ENCODE measurements around the gene TMEM135. TPM values are rescaled to one million over a fixed set of nuclear protein-coding genes. Genes with fewer than 3 reads are reported as not detected.

TMEM135 gene
- total and polyA plus RNA-seq, 2 experiments from 2014 or later, result 11.0 to 11.9 TPM

GRCh38 chr11:87110443-87111131 is 72.9 kb downstream of the TMEM135 start:
- WGBS, 2 experiments (ENCODE audit: low coverage in 1 of 2, low lambda C conversion rate in 2 of 2, missing lambda C conversion rate in 2 of 2), result 65% methylated on average over 3 of the region's 3 CpGs
- 0 out of 2 replicates have a peak, but pooled peaks cover 4% of the 10 kb centered on the region for H3K4me1 ChIP-seq (ENCODE audit: insufficient read depth)
- in situ Hi-C loops (cut with MboI), result no loop called here

DNA sequence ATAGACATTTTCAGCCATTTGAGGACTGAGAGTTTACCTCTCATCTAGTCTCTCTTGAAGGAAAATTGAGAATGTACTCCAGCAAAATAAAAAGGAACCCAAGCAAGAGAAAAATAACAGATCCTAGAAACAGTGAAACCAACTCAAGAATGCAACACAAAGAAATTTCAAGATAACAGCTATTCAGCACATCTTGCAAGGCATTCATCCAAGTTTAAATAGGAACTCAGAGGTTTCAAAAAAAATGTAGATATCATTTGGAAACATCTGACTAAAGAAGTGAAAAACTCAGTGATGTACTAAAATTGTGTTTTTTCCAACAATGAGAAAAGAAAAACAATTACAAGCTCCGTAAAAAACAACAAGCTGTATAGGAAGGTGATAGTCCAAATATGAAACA is 76.4 kb downstream of the TMEM135 start:
- Histone ChIP-seq H3K27ac (no peak overlapping the region), H3K4me3 (no peak overlapping the region), H2AFZ (no peak overlapping the region), H3K4me1 (ENCODE audit: insufficient read depth) (0 out of 2 replicates have a peak, but pooled peaks cover 4% of the 10 kb centered on the region), H3K27me3 (replicated peaks; ENCODE audit: insufficient read depth) (no peaks in the 10 kb centered on the region), H3K9me3 (ENCODE audit: low read depth) (no peaks in the 10 kb centered on the region), H3K4me2 (ENCODE audit: unreplicated experiment) (no peak overlapping the region), H3K36me3 (ENCODE audit: low read depth) (no peaks in the 10 kb centered on the region), H3F3A (ENCODE audit: insufficient read depth) (peaks cover 7% of the 10 kb centered on the region; the same call in 1 of the 2 replicates), H4K20me1 (ENCODE audit: insufficient read depth) (no peaks in the 10 kb centered on the region), H3K9me2 (ENCODE audit: insufficient read depth) (no peaks in the 10 kb centered on the region), H3K9ac (no peak overlapping the region), H3K79me2 (ENCODE audit: insufficient read depth) (no peaks in the 10 kb centered on the region; the same call in 1 of the 2 replicates)
- TF ChIP-seq EZH2 (IDR thresholded peaks at IDR 0.05; ENCODE audit: insufficient read depth, poor library complexity, severe bottlenecking), result no peak
- no peak for TF ChIP-seq EZH2phosphoT487 (IDR thresholded peaks at IDR 0.05; ENCODE audit: insufficient read depth, low read depth)
- DNase-seq, result peak; percentile 9
- in situ Hi-C loops (cut with MboI), result no loop called here
- WGBS, 2 experiments (ENCODE audit: low coverage in 1 of 2, low lambda C conversion rate in 2 of 2, missing lambda C conversion rate in 2 of 2), result 94 to 100% methylated on average over 1 of the region's 1 CpG

More at GRCh38 chr11:87110443-87111131, 72.9 kb downstream of the TMEM135 start:
- H3K9me2 ChIP-seq (ENCODE audit: insufficient read depth), result no peaks in the 10 kb centered on the region
- no peak for TF ChIP-seq EZH2phosphoT487 (IDR thresholded peaks at IDR 0.05; ENCODE audit: insufficient read depth, low read depth)
- no peak for TF ChIP-seq EZH2 (IDR thresholded peaks at IDR 0.05; ENCODE audit: insufficient read depth, poor library complexity, severe bottlenecking)
- H3K9ac ChIP-seq, result no peak overlapping the region
- H3K36me3 ChIP-seq (ENCODE audit: low read depth), result no peaks in the 10 kb centered on the region
- DNase-seq, result no peak
- no peak overlapping the region for H3K27ac ChIP-seq
- H3K4me3 ChIP-seq, result no peak overlapping the region
- H3F3A ChIP-seq (ENCODE audit: insufficient read depth), result peaks cover 7% of the 10 kb centered on the region; the same call in 1 of the 2 replicates
- H3K79me2 ChIP-seq (ENCODE audit: insufficient read depth), result peaks cover 11% of the 10 kb centered on the region
- no peaks in the 10 kb centered on the region for H3K9me3 ChIP-seq (ENCODE audit: low read depth)
- no peaks in the 10 kb centered on the region for H4K20me1 ChIP-seq (ENCODE audit: insufficient read depth)
- no peaks in the 10 kb centered on the region for H3K27me3 ChIP-seq (replicated peaks; ENCODE audit: insufficient read depth)
- no peak overlapping the region for H3K4me2 ChIP-seq (ENCODE audit: unreplicated experiment)
- no peak overlapping the region for H2AFZ ChIP-seq

DNA sequence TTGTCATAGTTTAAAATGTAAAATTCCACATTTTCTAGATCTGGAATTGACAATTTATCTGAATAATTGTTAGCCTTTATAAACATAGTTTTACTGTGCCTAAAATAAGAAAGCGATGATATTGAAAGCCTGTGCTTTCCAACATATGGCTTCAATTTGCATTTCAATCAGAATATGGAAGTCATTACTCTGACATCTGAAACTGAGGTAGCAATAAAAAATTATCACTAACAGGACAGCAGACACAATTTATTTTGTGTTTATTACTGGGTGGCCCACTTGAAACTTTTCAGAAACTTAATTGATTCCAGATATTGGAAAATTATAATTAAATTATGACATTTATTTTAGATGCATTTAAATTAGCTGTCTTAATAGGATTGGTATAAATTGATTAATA is 78.5 kb downstream of the TMEM135 start:
- H3K4me2 ChIP-seq (ENCODE audit: unreplicated experiment), result no peak overlapping the region
- no peak overlapping the region for H3K4me3 ChIP-seq
- no peak overlapping the region for H3K27ac ChIP-seq
- no peak for DNase-seq
- H3K36me3 ChIP-seq (ENCODE audit: low read depth), result no peaks in the 10 kb centered on the region
- in situ Hi-C loops (cut with MboI), result no loop called here
- peaks cover 7% of the 10 kb centered on the region; the same call in 1 of the 2 replicates for H3F3A ChIP-seq (ENCODE audit: insufficient read depth)
- no peaks in the 10 kb centered on the region for H3K9me3 ChIP-seq (ENCODE audit: low read depth)
- no peaks in the 10 kb centered on the region for H3K79me2 ChIP-seq (ENCODE audit: insufficient read depth)
- H3K9me2 ChIP-seq (ENCODE audit: insufficient read depth), result no peaks in the 10 kb centered on the region
- H3K4me1 ChIP-seq (ENCODE audit: insufficient read depth), result 0 out of 2 replicates have a peak, but pooled peaks cover 4% of the 10 kb centered on the region
- no peaks in the 10 kb centered on the region for H3K27me3 ChIP-seq (replicated peaks; ENCODE audit: insufficient read depth)
- TF ChIP-seq EZH2phosphoT487 (IDR thresholded peaks at IDR 0.05; ENCODE audit: insufficient read depth, low read depth) (no peak), EZH2 (IDR thresholded peaks at IDR 0.05; ENCODE audit: insufficient read depth, poor library complexity, severe bottlenecking) (no peak)
- WGBS, 2 experiments (ENCODE audit: low coverage in 1 of 2, low lambda C conversion rate in 2 of 2, missing lambda C conversion rate in 2 of 2), result 54 to 71% methylated on average over 1 of the region's 1 CpG
- no peak overlapping the region for H3K9ac ChIP-seq
- H2AFZ ChIP-seq, result no peak overlapping the region
- H4K20me1 ChIP-seq (ENCODE audit: insufficient read depth), result no peaks in the 10 kb centered on the region

GRCh38 chr11:87120937-87121336 is 83.2 kb downstream of the TMEM135 start:
- DNase-seq, result no peak
- no peak overlapping the region for H3K9ac ChIP-seq
- H3F3A ChIP-seq (ENCODE audit: insufficient read depth), result no peaks in the 10 kb centered on the region
- TF ChIP-seq EZH2phosphoT487 (IDR thresholded peaks at IDR 0.05; ENCODE audit: insufficient read depth, low read depth) (no peak), EZH2 (IDR thresholded peaks at IDR 0.05; ENCODE audit: insufficient read depth, poor library complexity, severe bottlenecking) (no peak)
- no peaks in the 10 kb centered on the region for H4K20me1 ChIP-seq (ENCODE audit: insufficient read depth)
- H3K9me2 ChIP-seq (ENCODE audit: insufficient read depth), result no peaks in the 10 kb centered on the region
- H2AFZ ChIP-seq, result no peak overlapping the region
- H3K27me3 ChIP-seq (replicated peaks; ENCODE audit: insufficient read depth), result no peaks in the 10 kb centered on the region
- H3K4me2 ChIP-seq (ENCODE audit: unreplicated experiment), result no peak overlapping the region
- H3K36me3 ChIP-seq (ENCODE audit: low read depth), result no peaks in the 10 kb centered on the region
- no peaks in the 10 kb centered on the region for H3K79me2 ChIP-seq (ENCODE audit: insufficient read depth)
- in situ Hi-C loops (cut with MboI), result no loop called here
- H3K4me1 ChIP-seq (ENCODE audit: insufficient read depth), result peaks cover 10% of the 10 kb centered on the region; the same call in 1 of the 2 replicates
- H3K27ac ChIP-seq, result no peak overlapping the region
- H3K9me3 ChIP-seq (ENCODE audit: low read depth), result no peaks in the 10 kb centered on the region
- no peak overlapping the region for H3K4me3 ChIP-seq
- 97 to 100% methylated on average over 1 of the region's 1 CpG for WGBS, 2 experiments (ENCODE audit: low coverage in 1 of 2, low lambda C conversion rate in 2 of 2, missing lambda C conversion rate in 2 of 2)
